ENCODE measurements around the gene RUVBL1.

DNA sequence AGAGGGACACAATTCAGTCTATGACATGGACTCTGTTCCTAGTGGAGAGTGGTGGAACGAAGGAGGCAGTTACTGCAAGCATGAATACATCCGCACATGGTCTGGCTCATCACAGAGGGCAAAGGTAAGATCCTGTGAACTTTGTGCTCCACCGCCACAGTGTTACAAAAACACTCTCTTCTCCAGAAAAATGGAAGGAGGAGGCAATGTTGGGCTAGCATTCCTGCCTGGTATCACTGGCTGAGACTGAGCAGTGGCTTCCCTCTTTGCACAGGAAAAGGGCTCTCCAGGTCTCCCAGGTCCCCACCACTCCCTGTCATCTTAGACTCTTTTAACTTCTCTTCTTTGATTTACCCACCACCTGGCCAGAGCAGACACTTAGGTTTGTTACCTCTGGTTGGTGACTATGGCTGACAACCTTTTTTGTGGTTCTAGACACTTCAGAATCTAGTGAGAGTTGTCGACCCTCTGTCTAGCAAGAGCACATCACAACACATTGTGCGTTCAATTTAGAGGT lies 28.2 kb upstream of the RUVBL1 start:
- TF ChIP-seq POLR2A (IDR thresholded peaks at IDR 0.05) = no peak
- TF ChIP-seq, protein P1, sequence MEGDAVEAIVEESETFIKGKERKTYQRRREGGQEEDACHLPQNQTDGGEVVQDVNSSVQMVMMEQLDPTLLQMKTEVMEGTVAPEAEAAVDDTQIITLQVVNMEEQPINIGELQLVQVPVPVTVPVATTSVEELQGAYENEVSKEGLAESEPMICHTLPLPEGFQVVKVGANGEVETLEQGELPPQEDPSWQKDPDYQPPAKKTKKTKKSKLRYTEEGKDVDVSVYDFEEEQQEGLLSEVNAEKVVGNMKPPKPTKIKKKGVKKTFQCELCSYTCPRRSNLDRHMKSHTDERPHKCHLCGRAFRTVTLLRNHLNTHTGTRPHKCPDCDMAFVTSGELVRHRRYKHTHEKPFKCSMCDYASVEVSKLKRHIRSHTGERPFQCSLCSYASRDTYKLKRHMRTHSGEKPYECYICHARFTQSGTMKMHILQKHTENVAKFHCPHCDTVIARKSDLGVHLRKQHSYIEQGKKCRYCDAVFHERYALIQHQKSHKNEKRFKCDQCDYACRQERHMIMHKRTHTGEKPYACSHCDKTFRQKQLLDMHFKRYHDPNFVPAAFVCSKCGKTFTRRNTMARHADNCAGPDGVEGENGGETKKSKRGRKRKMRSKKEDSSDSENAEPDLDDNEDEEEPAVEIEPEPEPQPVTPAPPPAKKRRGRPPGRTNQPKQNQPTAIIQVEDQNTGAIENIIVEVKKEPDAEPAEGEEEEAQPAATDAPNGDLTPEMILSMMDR (IDR thresholded peaks at IDR 0.05) = no peak
